M059J (cell line): ENCODE data around the gene FAM117A. TPM values are rescaled to one million over a fixed set of nuclear protein-coding genes. Genes with fewer than 3 reads are reported as not detected.
"Not testable (repeated sequence)": the region's sequence is repeated elsewhere in the genome, so short reads cannot be mapped to it uniquely, and the experiment has no call there.

ENCODE experiments used
- DNase-seq: peaks from one replicate; pipeline ENCODE4 v3.0.0-alpha.2; 2012; ENCODE audit warnings: low read depth
- total RNA-seq: library from RNA; depleted of rRNA; stranded (reverse); fragments of >200 nt; shearing (Covaris generic); gene quantifications from 2 replicates; pipeline ENCODE4 v1.2.3, GENCODE V29; 2014; rRNA removed

FAM117A gene
- total RNA-seq, 1 experiment from 2014 or later, result 10.5 TPM

DNA sequence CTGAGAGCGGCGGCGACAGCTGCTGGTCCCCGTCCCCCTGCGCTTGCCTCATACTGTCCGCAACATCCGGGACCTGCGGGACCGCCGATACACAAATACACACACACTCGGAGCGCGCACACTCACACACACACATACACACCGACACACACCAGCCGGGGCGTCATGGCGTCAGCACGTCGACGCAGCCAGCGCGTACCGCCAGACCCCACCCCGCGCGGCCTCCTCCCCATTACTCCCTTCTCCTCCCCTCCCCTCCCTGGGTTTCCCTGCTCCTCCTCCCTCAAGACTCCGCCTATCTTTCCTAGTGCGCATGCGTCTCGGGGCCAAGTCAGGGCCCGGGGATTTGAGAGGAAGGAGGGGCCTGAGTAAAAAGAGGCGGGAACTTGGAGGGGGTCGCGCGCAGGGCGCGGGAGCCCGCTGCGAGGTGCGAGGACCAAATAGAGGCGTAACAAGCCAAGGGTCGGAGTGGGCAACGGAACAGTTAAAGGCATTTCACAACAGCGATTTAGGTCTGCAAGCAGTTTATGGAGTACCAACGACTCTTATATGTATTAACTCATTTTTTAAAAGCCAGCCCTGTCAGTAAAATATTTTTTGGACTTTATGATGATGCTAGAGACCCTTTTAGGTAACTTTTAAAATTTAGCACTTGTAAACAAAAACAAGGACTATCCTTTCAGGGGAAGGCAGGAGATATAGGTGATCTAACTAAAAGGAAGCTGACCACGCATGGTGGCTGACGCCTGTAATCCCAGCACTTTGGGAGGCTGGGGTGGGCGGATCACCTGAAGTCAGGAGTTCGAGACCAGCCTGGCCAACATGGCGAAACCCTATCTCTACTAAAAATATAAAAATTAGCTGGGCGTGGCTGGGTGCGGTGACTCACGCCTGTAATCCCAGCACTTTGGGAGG is 85.7 kb downstream of the FAM117A start, which contains the start of gene SPOP:
SPOP (minus strand) TSS at position 165 of the 915 bp plus-strand sequence. CDS start 55,287 bp downstream, outside the sequence.
- peak; percentile 97 for DNase-seq

DNA sequence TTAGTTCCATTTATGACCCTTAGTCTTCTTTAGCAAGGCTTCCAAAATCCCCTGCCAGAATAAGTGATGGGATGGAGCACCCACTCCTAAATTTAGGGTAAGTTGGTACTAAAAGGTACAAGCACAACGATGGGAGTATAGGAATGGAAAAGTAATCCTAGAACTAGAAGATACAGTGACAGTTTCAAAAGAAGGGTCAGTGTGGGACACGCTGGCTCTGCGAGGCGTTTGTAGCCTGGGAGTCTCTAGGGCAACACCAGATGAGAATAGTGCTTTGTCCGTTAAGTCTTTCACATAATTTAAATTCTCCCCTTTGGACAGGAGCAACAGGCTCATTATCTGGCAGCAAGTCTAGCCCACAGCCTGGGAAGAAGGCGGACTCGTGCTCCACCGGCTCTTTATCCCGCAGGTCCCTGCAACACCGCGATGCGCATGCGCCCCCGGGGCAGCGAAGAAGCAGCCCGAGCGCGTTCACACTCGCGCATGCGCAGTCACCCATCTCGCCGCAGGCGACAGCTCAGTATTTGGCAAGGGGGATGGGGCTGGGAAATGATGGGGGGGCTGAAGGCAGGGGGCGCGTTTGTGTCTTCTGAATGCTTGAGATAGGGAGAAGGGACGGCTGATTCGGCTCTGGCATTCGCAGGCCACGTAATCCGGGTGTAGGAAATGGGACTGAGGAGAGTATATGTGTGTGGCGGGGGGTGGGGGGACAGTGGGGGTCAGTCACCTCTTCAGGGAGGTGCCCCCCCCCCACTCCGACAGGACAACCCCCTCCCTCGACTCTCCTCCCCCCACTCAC is 86.6 kb downstream of the FAM117A start:
- DNase-seq, result peak; percentile 88

DNA sequence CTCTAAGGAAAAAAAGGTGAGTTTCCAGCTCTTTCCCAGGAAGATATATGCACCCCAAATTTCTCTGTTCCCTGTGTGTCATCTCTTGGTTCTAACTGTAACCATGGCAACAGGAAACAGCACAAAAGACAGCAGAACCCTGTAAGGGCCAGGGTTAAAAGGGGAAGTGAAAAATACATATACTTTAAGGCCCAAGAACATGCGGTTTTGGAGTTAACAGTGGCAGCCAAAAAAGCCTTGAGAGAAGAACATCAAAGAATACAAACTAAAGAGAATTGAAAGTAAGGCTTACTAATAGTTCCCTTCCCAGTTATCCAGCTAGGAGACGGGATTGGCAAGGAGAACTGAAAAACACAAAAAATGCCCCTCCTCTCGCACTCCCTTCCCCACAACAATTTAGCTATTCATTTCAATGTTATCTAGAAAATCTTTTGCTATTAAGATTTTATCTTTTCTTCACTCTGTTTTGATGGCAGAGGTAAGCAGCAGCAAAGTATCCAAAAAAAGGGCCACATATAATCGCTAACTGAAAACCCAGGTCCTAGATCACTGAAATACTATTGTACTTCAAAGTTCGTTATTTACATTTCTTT is 87.6 kb downstream of the FAM117A start:
- DNase-seq, result peak; percentile 83

- no peak for DNase-seq
Measured at GRCh38 chr17:49674507-49674906, 89.4 kb downstream of the FAM117A start.

DNA sequence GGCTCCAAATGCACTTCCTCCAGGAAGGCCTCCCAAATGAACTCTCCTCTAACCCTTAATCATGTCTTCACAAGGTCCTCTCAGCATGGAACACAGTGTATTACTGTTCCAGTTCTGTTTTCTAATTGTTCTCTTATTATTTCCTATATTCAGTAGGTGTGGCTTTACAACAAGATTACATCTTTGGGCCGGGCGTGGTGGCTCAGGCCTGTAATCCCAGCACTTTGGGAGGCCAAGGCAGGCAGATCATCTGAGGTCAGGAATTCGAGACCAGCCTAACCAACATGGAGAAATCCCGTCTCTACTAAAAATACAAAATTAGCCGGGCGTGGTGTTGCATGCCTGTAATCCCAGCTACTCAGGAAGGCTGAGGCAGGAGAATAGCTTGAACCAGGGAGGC is 90.3 kb downstream of the FAM117A start:
- not testable (repeated sequence) for DNase-seq

- DNase-seq, result no peak
Measured at GRCh38 chr17:49670641-49671040, 93.3 kb downstream of the FAM117A start.

DNA sequence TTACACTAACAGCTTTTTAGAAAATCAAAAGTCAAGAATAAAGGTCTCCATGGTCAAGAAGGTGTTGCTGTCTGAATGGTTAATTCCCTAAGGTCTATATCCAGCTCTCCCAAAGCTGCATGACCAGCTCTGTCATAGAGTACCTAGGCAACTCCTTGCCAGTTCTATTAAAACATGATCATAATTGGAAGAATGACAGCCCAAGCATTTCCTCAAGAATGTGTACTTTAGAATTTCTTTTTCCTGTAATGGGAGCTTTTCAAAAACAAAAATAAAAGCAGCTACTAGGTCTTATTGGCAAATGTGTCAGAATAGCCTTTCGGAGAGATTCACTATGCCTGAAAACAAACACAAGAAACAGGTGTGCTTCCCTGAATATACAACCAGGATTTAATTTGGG is 93.9 kb downstream of the FAM117A start:
- DNase-seq, result no peak

DNA sequence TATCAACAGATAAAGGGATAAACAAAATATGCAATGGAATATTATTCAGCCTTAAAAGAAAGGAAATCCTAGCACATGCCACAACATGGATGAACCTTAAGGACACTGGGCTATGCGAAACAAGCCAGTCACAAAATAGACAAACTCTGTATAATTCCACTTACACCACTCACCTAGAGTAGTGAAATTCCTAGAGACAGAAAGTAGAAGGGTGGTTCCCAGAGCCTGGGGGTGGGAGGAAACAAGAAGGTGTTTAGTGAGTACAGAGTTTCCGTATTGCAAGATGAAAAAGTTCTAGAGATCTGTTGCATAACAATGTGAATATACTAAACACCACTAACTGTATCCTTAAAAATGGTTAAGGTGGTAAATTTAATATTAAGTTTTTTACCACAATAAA is 96.1 kb downstream of the FAM117A start:
- no peak for DNase-seq

DNA sequence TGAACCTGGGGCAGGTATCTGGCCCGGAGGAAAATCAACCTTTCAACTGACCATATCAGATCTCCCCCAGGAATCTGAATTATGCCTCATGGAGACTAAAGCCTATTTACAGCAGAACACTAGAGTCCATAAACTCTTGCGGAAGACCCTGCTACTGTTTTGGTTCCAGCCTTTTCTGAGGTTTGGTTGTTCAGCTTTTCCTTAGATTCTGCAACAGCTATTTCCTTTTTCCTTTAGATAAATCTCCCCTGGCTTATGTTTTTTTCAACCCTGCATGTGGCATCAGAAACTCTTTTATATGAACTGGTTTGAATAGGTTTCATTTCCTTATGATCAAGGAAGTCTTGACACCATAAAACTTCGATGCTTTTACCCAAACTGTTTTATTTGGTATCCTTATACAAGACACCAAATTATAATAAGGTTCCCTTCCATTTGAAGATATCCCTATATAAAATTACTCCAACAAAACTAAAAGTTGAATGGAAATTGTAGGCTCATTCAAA is 99.2 kb downstream of the FAM117A start:
- DNase-seq, result no peak

Other genes with a start within 250 kb of the FAM117A start
- gene NXPH3, start 188.3 kb downstream of the FAM117A start, total RNA-seq, result 3.5 and 5.2 TPM in 2 replicates
- gene SPOP, start 86.0 kb downstream of the FAM117A start, total RNA-seq, result 28.2 and 47.5 TPM in 2 replicates
- 61.9 and 112 TPM in 2 replicates for gene SLC35B1, start 56.2 kb downstream of the FAM117A start, total RNA-seq
- gene KAT7, start 24.6 kb upstream of the FAM117A start, total RNA-seq, result 28.2 and 50.4 TPM in 2 replicates
- not detected in 2 replicates for gene TAC4, start 83.9 kb upstream of the FAM117A start, total RNA-seq
- gene DLX4, start 205.1 kb upstream of the FAM117A start, total RNA-seq, result 5.5 and 7.4 TPM in 2 replicates
- gene DLX3, start 231.1 kb upstream of the FAM117A start, total RNA-seq, result 0.15 and 0.96 TPM in 2 replicates